Upper lobe of right lung (tissue), 1 donor: ENCODE data around the gene F13A1. TPM values are rescaled to one million over a fixed set of nuclear protein-coding genes. Genes with fewer than 3 reads are reported as not detected.

Source experiments
- ATAC-seq: fragments of 200-7000 bp; cut with Tn5 transposase; one replicate; pipeline ENCODE4 v1.9.1; 2020; ENCODE audit warnings: mild to moderate bottlenecking, moderate library complexity
- DNase-seq: peaks from one replicate; pipeline ENCODE4 v3.0.0-alpha.2; 2020
- H3K27ac ChIP-seq: fragments of 200-600 bp; one replicate; pipeline ENCODE4 v1.8.0; 2022
- H3K27me3 ChIP-seq: fragments of 200-600 bp; one replicate; pipeline ENCODE4 v1.8.0; 2022; ENCODE audit warnings: mild to moderate bottlenecking
- H3K36me3 ChIP-seq: fragments of 200-600 bp; one replicate; pipeline ENCODE4 v1.8.0; 2022
- H3K4me1 ChIP-seq: fragments of 200-600 bp; one replicate; pipeline ENCODE4 v1.8.0; 2022
- H3K4me3 ChIP-seq: fragments of 200-600 bp; one replicate; pipeline ENCODE4 v1.8.0; 2022; ENCODE audit warnings: mild to moderate bottlenecking
- H3K9me3 ChIP-seq: fragments of 200-600 bp; one replicate; pipeline ENCODE4 v1.8.0; 2022
- CTCF ChIP-seq: fragments of 200-600 bp; IDR thresholded peaks from one replicate; pipeline ENCODE4 v1.8.0; 2022; ENCODE audit warnings: antibody characterized with exemption
- intact Hi-C: fragments of 100-400 bp; cut with DNase I; formaldehyde crosslinking; loops from one replicate; pipeline ENCODE4 v1.11.0; 2022
- total RNA-seq: library from RNA; stranded (reverse); fragmentation: NEBNext Ultra II Directional; extraction: Animal tissue kit (Norgen Biotek cat#: 25700); gene quantifications from one replicate; pipeline ENCODE4 v1.2.1, GENCODE V29; 2021
- donor health status: DM: no; HTN: yes; CAD: no; lungs with severe emphysema.

F13A1 gene
- total RNA-seq, 1 donor from 2014 or later = 94.5 TPM

DNA sequence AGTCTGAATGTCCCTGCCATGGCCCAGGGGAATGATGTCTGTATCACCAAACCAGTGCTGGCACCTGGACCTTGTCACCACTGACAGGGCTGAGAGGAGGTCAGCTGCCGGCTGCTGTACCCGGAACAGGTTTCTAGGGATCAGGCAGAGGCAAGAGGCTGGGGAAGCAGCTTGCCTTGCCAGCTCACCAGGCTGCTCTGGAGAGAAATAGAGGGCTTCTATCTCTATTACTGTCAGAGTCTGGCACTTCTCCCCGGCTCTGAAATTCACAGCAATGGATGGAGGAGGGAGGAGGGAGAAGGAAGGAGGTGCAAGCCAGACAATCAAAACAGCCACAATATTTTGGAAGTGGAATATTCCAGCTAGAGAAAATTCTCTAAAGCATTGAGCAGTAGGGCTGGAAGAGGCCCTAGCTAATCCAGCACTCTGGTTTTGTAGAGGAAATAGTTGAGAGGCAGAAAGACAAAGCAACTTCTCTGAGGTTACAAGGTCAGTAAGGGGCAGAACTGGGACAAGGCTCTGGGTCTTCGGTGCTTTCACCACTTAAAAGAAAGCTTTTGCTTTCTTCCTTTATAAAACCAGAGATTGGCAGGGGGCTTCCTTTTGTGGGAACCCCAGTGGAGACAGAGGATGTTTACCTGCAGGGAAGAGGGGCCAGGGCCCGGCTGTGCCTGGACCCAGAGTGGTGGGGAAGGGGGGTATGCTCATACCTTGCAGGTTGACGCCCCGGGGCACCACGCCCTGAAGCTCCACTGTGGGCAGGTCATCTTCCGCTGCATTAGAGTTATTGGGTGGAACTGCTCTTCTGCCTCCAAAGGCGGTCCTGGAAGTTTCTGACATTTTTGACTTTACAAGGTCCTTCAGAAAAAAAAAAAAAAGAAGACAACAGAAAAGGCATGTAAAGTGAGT is 2.4 kb downstream of the F13A1 start:
- intact Hi-C loops = no loop called here
- peak overlapping the region; percentile 10 for H3K4me3 ChIP-seq
- no peak for TF ChIP-seq CTCF
- peaks cover 35% of the 10 kb centered on the region for H3K27me3 ChIP-seq
- no peaks in the 10 kb centered on the region for H3K9me3 ChIP-seq
- ATAC-seq (no peak), DNase-seq (no peak)
- no peaks in the 10 kb centered on the region for H3K4me1 ChIP-seq
- no peaks in the 10 kb centered on the region for H3K36me3 ChIP-seq
- no peak overlapping the region for H3K27ac ChIP-seq

- intact Hi-C loops = no loop called here
- ATAC-seq = no peak
These were observed 3.1 kb downstream of the F13A1 start for GRCh38 chr6:6317386-6317785.

DNA sequence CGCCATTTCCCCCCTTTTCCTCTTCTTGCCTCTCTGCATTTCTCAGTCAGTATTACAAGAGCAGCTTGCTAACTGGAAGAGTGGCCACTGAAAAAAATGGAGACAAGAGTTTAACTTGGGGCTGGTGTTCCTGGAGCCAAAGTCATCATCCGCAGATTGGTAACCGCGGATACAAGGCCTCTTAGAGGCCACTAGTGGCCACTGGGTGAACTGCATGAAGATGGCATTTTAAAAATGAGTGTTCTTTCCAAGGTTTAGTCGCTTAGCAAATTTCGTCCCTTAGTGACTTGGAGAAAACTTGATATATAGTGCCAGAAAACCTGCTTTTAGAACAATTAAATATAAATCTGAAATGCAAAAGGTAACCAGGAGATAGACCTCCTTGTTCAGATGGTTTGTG is 4.8 kb downstream of the F13A1 start:
- DNase-seq (no peak), ATAC-seq (peak; percentile 74)

More at GRCh38 chr6:6317386-6317785, 3.1 kb downstream of the F13A1 start:
- Histone ChIP-seq H3K9me3 (no peaks in the 10 kb centered on the region), H3K4me1 (no peaks in the 10 kb centered on the region), H3K4me3 (no peak overlapping the region), H3K27me3 (peaks cover 35% of the 10 kb centered on the region), H3K27ac (no peak overlapping the region), H3K36me3 (no peaks in the 10 kb centered on the region)
- TF ChIP-seq CTCF = no peak
- no peak for DNase-seq

DNA sequence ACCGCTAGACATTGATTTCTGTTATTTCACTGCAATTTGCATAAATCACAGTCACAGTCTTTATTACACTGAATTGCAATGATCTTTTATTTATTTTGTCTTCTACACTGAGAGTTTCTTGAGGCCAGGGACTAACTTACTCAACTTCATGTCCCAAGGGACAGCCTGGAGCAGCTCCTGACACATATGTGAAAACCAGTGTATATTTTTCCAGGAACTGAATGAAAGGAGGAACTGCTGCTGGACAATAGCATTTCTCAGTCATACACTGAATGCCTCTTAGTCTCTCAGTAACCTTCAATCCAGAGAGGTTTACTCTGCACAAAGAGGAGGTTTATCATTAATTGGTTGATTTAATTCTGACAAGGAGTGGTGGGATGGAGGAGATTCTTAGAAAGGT is 5.9 kb downstream of the F13A1 start:
- no peak for DNase-seq
- intact Hi-C loops = no loop called here
- H3K36me3 ChIP-seq = no peaks in the 10 kb centered on the region
- ATAC-seq = no peak
- H3K4me3 ChIP-seq = no peak overlapping the region
- no peak for TF ChIP-seq CTCF
- H3K27me3 ChIP-seq = peaks cover 16% of the 10 kb centered on the region
- no peaks in the 10 kb centered on the region for H3K9me3 ChIP-seq
- no peak overlapping the region for H3K27ac ChIP-seq
- no peaks in the 10 kb centered on the region for H3K4me1 ChIP-seq

More for the DNA sequence above, 4.8 kb downstream of the F13A1 start:
- no peak overlapping the region for H3K27ac ChIP-seq
- intact Hi-C loops = no loop called here
- no peak overlapping the region for H3K4me3 ChIP-seq
- peaks cover 27% of the 10 kb centered on the region for H3K27me3 ChIP-seq
- no peaks in the 10 kb centered on the region for H3K9me3 ChIP-seq
- H3K36me3 ChIP-seq = no peaks in the 10 kb centered on the region
- H3K4me1 ChIP-seq = no peaks in the 10 kb centered on the region
- peak; percentile 83 for TF ChIP-seq CTCF

GRCh38 chr6:6312901-6313441 is 7.5 kb downstream of the F13A1 start:
- no peaks in the 10 kb centered on the region for H3K4me1 ChIP-seq
- peaks cover 10% of the 10 kb centered on the region for H3K27me3 ChIP-seq
- no peak for TF ChIP-seq CTCF
- no peak overlapping the region for H3K4me3 ChIP-seq
- no peaks in the 10 kb centered on the region for H3K36me3 ChIP-seq
- ATAC-seq (no peak), DNase-seq (no peak)
- no peaks in the 10 kb centered on the region for H3K9me3 ChIP-seq
- H3K27ac ChIP-seq = no peak overlapping the region
- intact Hi-C loops = no loop called here
